OCI-LY3 (cell line): ENCODE results near the gene INS.

Experiments used
- CTCF ChIP-seq: fragments of 200-600, 300-600 bp; sonication (generic); IDR thresholded peaks from 2 replicates; pipeline ENCODE4 v1.5.1; 2014; ENCODE audit warnings: antibody characterized with exemption, low read length, low read depth
- EZH2phosphoT487 ChIP-seq: fragments of 200-600 bp; shearing (Covaris generic); IDR thresholded peaks from 2 replicates; pipeline ENCODE4 v1.6.1; 2018; ENCODE audit warnings: antibody characterized with exemption, mixed run types, low read depth

- TF ChIP-seq CTCF, result no peak
- no peak for TF ChIP-seq EZH2phosphoT487
Measured at GRCh38 chr11:2159536-2160413, 1.2 kb downstream of the INS start.
